ENCODE measurements around the gene DSP. TPM values are rescaled to one million over a fixed set of nuclear protein-coding genes. Genes with fewer than 3 reads are reported as not detected.

Gene DSP
- total RNA-seq, 2 experiments from 2014 or later: 0.06 TPM; not detected in 1

GRCh38 chr6:7554533-7555275, 13.2 kb downstream of the DSP start:
- CTCF ChIA-PET (ENCODE audit: unreplicated experiment): no interaction called here
- no peaks in the 10 kb centered on the region for H3K36me3 ChIP-seq (ENCODE audit: insufficient read depth, low read length)

GRCh38 chr6:7555671-7556070, 14.2 kb downstream of the DSP start:
- DNase-seq (ENCODE audit: low spot score): no peak
- no TSS peak for BruUV-seq (replicated peaks)
- H3K36me3 ChIP-seq (ENCODE audit: insufficient read depth, low read length): no peaks in the 10 kb centered on the region
- no peaks in the 10 kb centered on the region for H3K4me1 ChIP-seq (ENCODE audit: insufficient read depth, low read length, poor library complexity, severe bottlenecking)
- no peaks in the 10 kb centered on the region for H3K9me2 ChIP-seq (ENCODE audit: insufficient read depth, low read length)
- no peak for TF ChIP-seq EZH2phosphoT487 (IDR thresholded peaks at IDR 0.05; ENCODE audit: borderline replicate concordance, low read depth, low read length)
- no peak for TF ChIP-seq CTCF (conservative IDR thresholded peaks at IDR 0.05; ENCODE audit: low read length)
- H3K79me2 ChIP-seq (ENCODE audit: insufficient read depth, low read depth, low read length): no peaks in the 10 kb centered on the region
- no peak overlapping the region for H3K4me2 ChIP-seq (ENCODE audit: low read length)
- POLR2A ChIA-PET: interaction anchor here (0.5 to 1.2 kb wide), 2 partner anchors 8 to 9 kb away, joined by 3 read pairs; no protein-coding TSS in a partner anchor
- CTCF ChIA-PET (ENCODE audit: unreplicated experiment): no interaction called here
- intact Hi-C loops (cut with micrococcal nuclease; ENCODE audit: unreplicated experiment): no loop called here
- H3K4me3 ChIP-seq (ENCODE audit: low read depth, low read length, poor library complexity, severe bottlenecking): no peak overlapping the region
- H3K27ac ChIP-seq (ENCODE audit: low read depth, low read length, poor library complexity, severe bottlenecking): no peak overlapping the region
- no peaks in the 10 kb centered on the region for H3K9me3 ChIP-seq (ENCODE audit: low read length)
- H2AFZ ChIP-seq (ENCODE audit: low read length): no peak overlapping the region
- no peaks in the 10 kb centered on the region for H4K20me1 ChIP-seq (ENCODE audit: insufficient read depth, low read length)

More at GRCh38 chr6:7554533-7555275, 13.2 kb downstream of the DSP start:
- TF ChIP-seq CTCF (conservative IDR thresholded peaks at IDR 0.05; ENCODE audit: low read length) (no peak), EZH2phosphoT487 (IDR thresholded peaks at IDR 0.05; ENCODE audit: borderline replicate concordance, low read depth, low read length) (no peak)
- Histone ChIP-seq H3K9me2 (ENCODE audit: insufficient read depth, low read length) (no peaks in the 10 kb centered on the region), H3K27ac (ENCODE audit: low read depth, low read length, poor library complexity, severe bottlenecking) (no peak overlapping the region), H3K79me2 (ENCODE audit: insufficient read depth, low read depth, low read length) (no peaks in the 10 kb centered on the region), H3K9me3 (ENCODE audit: low read length) (no peaks in the 10 kb centered on the region), H3K4me3 (ENCODE audit: low read depth, low read length, poor library complexity, severe bottlenecking) (no peak overlapping the region), H2AFZ (ENCODE audit: low read length) (no peak overlapping the region), H3K4me2 (ENCODE audit: low read length) (no peak overlapping the region), H3K4me1 (ENCODE audit: insufficient read depth, low read length, poor library complexity, severe bottlenecking) (no peaks in the 10 kb centered on the region), H4K20me1 (ENCODE audit: insufficient read depth, low read length) (no peaks in the 10 kb centered on the region)
- DNase-seq (ENCODE audit: low spot score): no peak
- POLR2A ChIA-PET: interaction anchor here (0.7 to 1.2 kb wide), 2 partner anchors 9 to 67 kb away, joined by 3 read pairs; no protein-coding TSS in a partner anchor
- no TSS peak for BruUV-seq (replicated peaks)
- intact Hi-C loops (cut with micrococcal nuclease; ENCODE audit: unreplicated experiment): no loop called here

GRCh38 chr6:7556394-7557106, 15.1 kb downstream of the DSP start:
- intact Hi-C loops (cut with micrococcal nuclease; ENCODE audit: unreplicated experiment): no loop called here
- Histone ChIP-seq H3K79me2 (ENCODE audit: insufficient read depth, low read depth, low read length) (no peaks in the 10 kb centered on the region), H3K36me3 (ENCODE audit: insufficient read depth, low read length) (no peaks in the 10 kb centered on the region), H3K4me2 (ENCODE audit: low read length) (no peak overlapping the region), H3K4me1 (ENCODE audit: insufficient read depth, low read length, poor library complexity, severe bottlenecking) (no peaks in the 10 kb centered on the region), H2AFZ (ENCODE audit: low read length) (no peak overlapping the region), H3K9me3 (ENCODE audit: low read length) (no peaks in the 10 kb centered on the region), H3K27ac (ENCODE audit: low read depth, low read length, poor library complexity, severe bottlenecking) (no peak overlapping the region), H3K9me2 (ENCODE audit: insufficient read depth, low read length) (no peaks in the 10 kb centered on the region), H4K20me1 (ENCODE audit: insufficient read depth, low read length) (no peaks in the 10 kb centered on the region), H3K4me3 (ENCODE audit: low read depth, low read length, poor library complexity, severe bottlenecking) (no peak overlapping the region)
- TF ChIP-seq CTCF (conservative IDR thresholded peaks at IDR 0.05; ENCODE audit: low read length) (no peak), EZH2phosphoT487 (IDR thresholded peaks at IDR 0.05; ENCODE audit: borderline replicate concordance, low read depth, low read length) (no peak)
- ChIA-PET POLR2A (no interaction called here), CTCF (ENCODE audit: unreplicated experiment) (no interaction called here)
- no TSS peak for BruUV-seq (replicated peaks)
- no peak for DNase-seq (ENCODE audit: low spot score)

Measured in OCI-LY7 (cell line).